ENCODE measurements around the gene STIL.

STIL gene

DNA sequence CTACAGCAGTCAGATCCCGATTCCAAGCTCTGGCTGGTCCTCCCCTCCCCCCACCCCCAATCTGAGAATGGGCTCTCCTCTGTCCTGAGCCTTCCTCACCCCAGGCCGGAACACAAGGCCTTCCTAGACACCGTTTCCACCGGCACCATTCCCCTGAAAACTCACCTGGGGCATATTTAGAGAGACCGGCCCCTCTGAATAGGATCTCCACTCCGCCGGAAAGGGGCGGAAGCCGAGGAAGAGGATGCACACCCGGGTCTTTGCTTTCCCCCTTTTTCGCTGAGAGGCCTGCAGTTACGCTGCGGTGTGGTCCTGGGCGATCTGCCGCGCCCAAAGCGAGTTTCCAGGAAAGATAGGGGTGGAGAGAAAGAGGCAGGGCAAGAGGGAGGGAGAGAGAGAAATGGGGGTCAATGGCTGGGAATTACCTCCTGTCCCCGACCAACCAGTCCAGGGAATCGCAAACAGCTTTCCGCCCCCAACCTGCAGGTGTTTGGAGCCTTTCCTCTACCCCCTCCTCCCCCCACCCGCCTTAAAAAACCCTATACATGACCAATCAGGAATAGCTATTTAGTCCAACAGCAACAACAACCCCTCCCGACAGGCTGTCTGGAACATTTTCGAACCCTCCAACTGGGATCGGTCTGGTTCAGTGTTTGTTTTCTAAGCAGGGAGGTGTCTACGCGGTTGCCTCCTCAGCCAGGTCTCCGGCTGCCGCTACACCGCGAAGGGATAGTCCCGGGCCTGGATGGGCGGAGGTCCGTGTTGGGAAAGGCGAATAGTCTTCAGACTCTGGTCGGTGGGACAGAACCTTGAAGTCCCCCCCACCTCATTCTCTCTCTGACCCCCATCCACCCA lies 84.7 kb downstream of the STIL start:
- H3K4me3 ChIP-seq, result peak overlapping the region; percentile 70
- no peak for TF ChIP-seq CTCF (IDR thresholded peaks at IDR 0.05)
- H3K27ac ChIP-seq, result peak overlapping the region; percentile 36 to 66
- DNase-seq (ENCODE audit: low spot score), result no peak

DNA sequence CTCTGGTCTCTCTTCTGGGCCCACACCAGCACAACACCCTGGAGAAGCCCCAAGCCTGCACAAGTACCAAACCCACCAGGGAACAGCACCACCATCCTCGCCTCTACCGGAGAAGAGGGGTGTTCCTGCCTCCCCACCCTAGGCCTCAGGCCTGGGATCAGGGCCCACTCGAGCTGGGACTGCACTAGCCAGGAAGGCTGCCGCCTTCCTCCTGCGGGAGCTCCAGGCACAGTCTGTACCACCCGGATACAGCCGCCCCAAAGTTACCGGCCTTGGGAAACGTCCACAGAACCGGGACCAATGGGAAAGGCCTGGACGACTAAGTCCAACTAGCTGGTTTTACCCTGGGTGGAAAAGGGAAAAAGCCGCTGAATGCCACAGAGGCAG lies 85.3 kb downstream of the STIL start:
- peak overlapping the region; percentile 70 for H3K4me3 ChIP-seq
- peak overlapping the region in 1 of 2 donors; percentile 66 for H3K27ac ChIP-seq
- DNase-seq (ENCODE audit: low spot score), result no peak
- TF ChIP-seq CTCF (IDR thresholded peaks at IDR 0.05), result no peak

DNA sequence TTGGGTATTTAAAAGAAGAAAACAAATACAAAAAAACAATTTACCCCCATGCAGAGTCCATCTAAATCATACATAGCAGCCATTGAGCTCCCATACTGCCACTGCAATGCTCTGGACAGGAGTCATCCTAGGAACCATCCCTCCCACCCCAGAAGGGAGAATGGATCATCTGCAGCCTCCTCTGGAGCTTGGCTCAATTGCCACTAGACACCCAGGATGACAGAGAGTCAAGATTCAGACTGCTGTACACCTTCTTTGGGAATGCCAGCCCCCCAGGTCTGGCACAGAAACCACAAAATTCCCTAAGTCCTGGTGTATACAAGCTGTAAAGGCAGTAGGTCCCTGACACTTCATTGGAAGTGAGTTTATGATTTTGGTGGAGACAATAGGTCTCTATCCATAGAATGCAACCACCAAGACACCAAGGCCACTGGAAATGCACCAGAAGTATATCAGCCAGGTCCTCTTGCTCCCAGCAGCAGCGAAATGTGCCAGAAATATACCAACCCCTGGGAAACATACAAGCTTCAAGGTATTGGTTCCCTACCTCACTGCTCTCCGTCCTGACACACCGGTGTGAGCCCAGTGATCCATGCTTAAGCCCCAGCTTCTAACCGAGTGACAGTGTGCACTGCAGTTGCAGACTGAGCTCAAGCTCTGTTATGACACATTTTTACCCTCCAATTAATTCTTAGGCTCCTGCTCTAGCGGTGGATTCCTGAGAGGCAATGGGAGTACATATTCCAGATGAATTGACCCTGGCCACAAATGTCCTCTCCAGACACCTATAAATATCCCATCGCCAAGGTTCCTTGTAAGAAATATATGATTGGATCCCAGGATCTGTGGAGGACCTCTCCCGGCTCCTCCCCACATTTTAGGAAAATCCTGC lies 86.4 kb downstream of the STIL start:
- TF ChIP-seq CTCF (IDR thresholded peaks at IDR 0.05), result no peak
- Histone ChIP-seq H3K27ac (no peak overlapping the region), H3K4me3 (no peak overlapping the region)
- DNase-seq (ENCODE audit: low spot score), result no peak

- no peak for DNase-seq (ENCODE audit: low spot score)
- TF ChIP-seq CTCF (IDR thresholded peaks at IDR 0.05), result no peak
- Histone ChIP-seq H3K27ac (no peak overlapping the region), H3K4me3 (peak overlapping the region; percentile 11)
These were observed 87.1 kb downstream of the STIL start for GRCh38 chr1:47226839-47227215.

DNA sequence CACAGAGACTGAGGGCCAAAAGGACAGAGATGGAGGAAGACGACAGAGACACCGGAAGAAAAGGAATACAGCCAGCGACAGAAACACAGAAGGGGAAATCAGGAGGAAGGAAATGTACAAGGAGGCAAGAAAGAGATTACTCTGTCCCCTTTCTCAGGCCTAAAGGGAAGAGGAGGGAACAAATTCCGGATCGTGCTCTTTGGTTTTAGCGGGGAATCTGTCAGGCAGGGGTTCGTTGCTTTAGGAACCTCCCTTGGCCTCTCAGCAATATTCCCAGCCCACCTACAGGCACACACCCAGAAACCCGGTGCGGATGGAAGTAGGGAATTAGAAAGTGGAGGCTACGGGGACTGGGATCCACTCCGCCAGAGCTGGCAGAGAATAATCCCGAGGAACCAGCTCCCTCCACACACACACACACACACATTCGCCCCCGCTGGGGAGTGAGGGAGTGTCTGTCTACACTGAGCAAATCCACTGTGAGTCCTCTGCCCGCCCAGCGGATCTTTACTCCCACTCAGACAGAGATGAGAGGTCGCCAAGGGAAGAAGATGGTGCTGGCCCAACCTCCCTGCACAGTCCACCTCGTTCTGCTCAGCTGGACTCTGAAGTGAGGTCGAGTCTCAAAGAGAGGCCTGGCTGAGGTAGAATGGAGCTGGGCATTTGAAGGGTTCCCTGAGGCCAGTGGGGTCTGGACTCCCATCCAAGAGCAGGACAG lies 87.7 kb downstream of the STIL start:
- Histone ChIP-seq H3K27ac (peak overlapping the region in 1 of 2 donors; percentile 5), H3K4me3 (peak overlapping the region; percentile 61)
- TF ChIP-seq CTCF (IDR thresholded peaks at IDR 0.05), result no peak
- no peak for DNase-seq (ENCODE audit: low spot score)

DNA sequence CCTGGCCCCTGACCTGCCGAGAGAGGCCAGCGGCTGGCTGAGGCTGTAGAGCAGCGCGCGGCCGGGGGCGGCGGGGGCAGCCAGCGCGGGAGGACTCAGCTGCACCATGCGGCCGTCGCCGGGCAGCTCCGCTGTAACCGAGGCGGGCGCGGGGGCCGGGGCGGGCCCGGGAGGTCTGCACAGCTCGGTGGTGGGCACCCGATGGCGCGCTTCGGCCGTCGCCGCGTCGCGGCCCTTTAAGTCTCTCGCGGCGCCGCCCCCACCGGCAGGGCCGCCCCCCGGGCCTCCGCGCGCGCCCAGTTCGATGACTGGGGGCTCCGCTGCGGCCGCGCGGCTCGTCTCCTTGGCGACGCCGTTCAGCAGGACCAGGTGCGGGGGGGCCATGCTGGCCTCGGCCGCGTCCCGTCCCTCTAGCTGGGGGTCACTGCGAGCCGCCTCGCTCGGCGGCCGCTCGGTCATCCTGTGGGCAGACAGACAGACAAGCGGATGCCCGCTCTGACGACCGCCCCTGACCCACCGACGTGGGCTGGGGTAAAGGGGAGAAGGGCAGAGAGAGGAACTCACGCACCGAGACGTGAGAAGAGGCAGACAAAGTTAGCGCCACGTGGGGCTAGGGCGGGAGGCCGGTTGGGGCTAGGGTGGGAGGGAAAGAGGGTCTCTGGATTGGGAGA lies 88.4 kb downstream of the STIL start:
- Histone ChIP-seq H3K4me3 (peak overlapping the region; percentile 61), H3K27ac (no peak overlapping the region)
- DNase-seq (ENCODE audit: low spot score), result no peak
- no peak for TF ChIP-seq CTCF (IDR thresholded peaks at IDR 0.05)
